Nephron progenitor cell (in vitro differentiated cells): ENCODE results near the gene WWTR1.

Source experiments
- DNase-seq: peaks from one replicate; pipeline ENCODE4 v3.0.0; 2021
- H3K27ac Mint-ChIP-seq: 2 replicates; pipeline ENCODE4 v1.8.0; 2021; ENCODE audit warnings: mild to moderate bottlenecking, moderate library complexity, mixed read lengths
- H3K27me3 Mint-ChIP-seq: 2 replicates; pipeline ENCODE4 v1.8.0; 2021; ENCODE audit warnings: mild to moderate bottlenecking, low read depth, mixed read lengths; ENCODE audit not compliant: poor library complexity
- H3K36me3 Mint-ChIP-seq: 2 replicates; pipeline ENCODE4 v1.8.0; 2021; ENCODE audit warnings: low read depth, mixed read lengths
- H3K4me1 Mint-ChIP-seq: 2 replicates; pipeline ENCODE4 v1.8.0; 2021; ENCODE audit warnings: mixed read lengths
- H3K4me3 Mint-ChIP-seq: 2 replicates; pipeline ENCODE4 v1.8.0; 2021; ENCODE audit warnings: mild to moderate bottlenecking, moderate library complexity, mixed read lengths
- H3K9me3 Mint-ChIP-seq: 2 replicates; pipeline ENCODE4 v1.8.0; 2021; ENCODE audit warnings: mild to moderate bottlenecking, moderate library complexity, mixed read lengths
- CTCF ChIP-seq: fragments of 200-600 bp; sonication (generic); IDR thresholded peaks from 2 replicates; pipeline ENCODE4 v1.5.0; 2021; ENCODE audit warnings: antibody characterized with exemption

Gene WWTR1

GRCh38 chr3:149626671-149627070 lies 31.2 kb downstream of the WWTR1 start:
- Mint-ChIP-seq H3K4me3 (no peak overlapping the region), H3K27ac (peak overlapping the region; percentile 47), H3K9me3 (peaks cover 12% of the 10 kb centered on the region), H3K4me1 (peaks cover 18% of the 10 kb centered on the region), H3K36me3 (peaks cover 49% of the 10 kb centered on the region), H3K27me3 (peaks cover 3% of the 10 kb centered on the region)
- DNase-seq = no peak
- TF ChIP-seq CTCF = no peak

GRCh38 chr3:149625795-149626194 lies 32.0 kb downstream of the WWTR1 start:
- Mint-ChIP-seq H3K27ac (peak overlapping the region; percentile 24), H3K4me1 (peaks cover 18% of the 10 kb centered on the region), H3K9me3 (peaks cover 12% of the 10 kb centered on the region), H3K27me3 (peaks cover 6% of the 10 kb centered on the region), H3K4me3 (no peak overlapping the region), H3K36me3 (peaks cover 40% of the 10 kb centered on the region)
- TF ChIP-seq CTCF = no peak
- DNase-seq = no peak

DNA sequence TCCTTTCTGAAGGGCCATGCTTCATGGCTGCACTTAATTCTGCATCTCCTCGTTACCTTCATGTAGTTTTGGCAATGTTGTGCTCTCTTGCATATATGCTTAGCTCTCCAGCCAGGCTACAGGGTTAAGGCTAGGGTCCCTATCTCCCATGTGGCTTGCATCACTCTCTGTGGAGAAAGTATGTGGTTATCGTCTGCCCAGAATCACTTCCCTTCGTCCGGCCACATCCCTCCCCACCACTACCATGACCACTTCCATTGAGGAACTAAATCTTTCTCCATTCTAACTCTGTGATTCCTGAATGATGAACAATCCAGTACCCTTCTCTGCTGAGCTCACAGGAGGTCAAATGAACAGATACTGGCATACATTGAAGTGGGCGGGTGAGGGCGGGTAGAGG lies 34.0 kb downstream of the WWTR1 start:
- Mint-ChIP-seq H3K27ac (no peak overlapping the region), H3K27me3 (peaks cover 6% of the 10 kb centered on the region), H3K4me3 (no peak overlapping the region), H3K9me3 (peaks cover 8% of the 10 kb centered on the region), H3K4me1 (peaks cover 37% of the 10 kb centered on the region), H3K36me3 (peaks cover 28% of the 10 kb centered on the region)
- TF ChIP-seq CTCF = no peak
- DNase-seq = no peak

GRCh38 chr3:149621218-149622005 lies 36.4 kb downstream of the WWTR1 start:
- no peak for DNase-seq
- TF ChIP-seq CTCF = no peak
- H3K4me1 Mint-ChIP-seq = peaks cover 43% of the 10 kb centered on the region
- peaks cover 6% of the 10 kb centered on the region for H3K27me3 Mint-ChIP-seq
- H3K4me3 Mint-ChIP-seq = no peak overlapping the region
- no peaks in the 10 kb centered on the region for H3K9me3 Mint-ChIP-seq
- H3K27ac Mint-ChIP-seq = peak overlapping the region; percentile 22
- peaks cover 16% of the 10 kb centered on the region for H3K36me3 Mint-ChIP-seq

GRCh38 chr3:149620291-149621020 lies 37.4 kb downstream of the WWTR1 start:
- H3K27me3 Mint-ChIP-seq = peaks cover 6% of the 10 kb centered on the region
- no peaks in the 10 kb centered on the region for H3K9me3 Mint-ChIP-seq
- no peak for DNase-seq
- TF ChIP-seq CTCF = no peak
- H3K4me3 Mint-ChIP-seq = no peak overlapping the region
- peaks cover 8% of the 10 kb centered on the region for H3K36me3 Mint-ChIP-seq
- H3K4me1 Mint-ChIP-seq = peaks cover 37% of the 10 kb centered on the region
- no peak overlapping the region for H3K27ac Mint-ChIP-seq
